HG03159 (cell line): ENCODE results near the gene EGFL8.
"Not testable (repeated sequence)": the region's sequence is repeated elsewhere in the genome, so short reads cannot be mapped to it uniquely, and the experiment has no call there.

Experiments
- ATAC-seq: cut with Tn5 transposase; IDR thresholded peaks from one replicate; pipeline ENCODE4 v1.9.1; 2021; ENCODE audit warnings: mild to moderate bottlenecking, moderate library complexity; ENCODE audit not compliant: unreplicated experiment

Gene EGFL8

DNA sequence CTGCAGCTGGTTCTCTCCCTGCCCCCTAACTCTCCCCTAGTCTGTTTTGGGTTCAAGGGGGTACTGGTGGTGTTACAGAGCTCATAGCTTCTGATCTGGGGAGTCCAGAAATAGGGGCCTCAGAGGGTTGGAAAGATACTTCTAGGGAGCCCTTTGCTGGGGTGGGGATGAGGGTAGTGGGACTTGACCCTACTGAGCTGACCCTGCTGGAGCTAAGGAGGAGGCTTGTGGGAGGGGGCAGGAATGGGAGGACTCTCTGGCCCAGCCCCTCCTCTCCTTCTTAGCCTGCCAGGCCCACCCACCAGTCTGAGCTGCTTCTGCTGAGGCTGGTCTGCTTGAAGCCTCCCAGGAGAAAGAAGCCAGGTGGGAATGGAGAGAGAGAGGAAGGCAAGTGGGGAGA is at the start of gene EGFL8:
Gene EGFL8, plus strand, starts transcription at position 301 of the 400 bp plus-strand sequence. CDS start 1,571 bp downstream, outside the sequence.
- no peak for ATAC-seq

DNA sequence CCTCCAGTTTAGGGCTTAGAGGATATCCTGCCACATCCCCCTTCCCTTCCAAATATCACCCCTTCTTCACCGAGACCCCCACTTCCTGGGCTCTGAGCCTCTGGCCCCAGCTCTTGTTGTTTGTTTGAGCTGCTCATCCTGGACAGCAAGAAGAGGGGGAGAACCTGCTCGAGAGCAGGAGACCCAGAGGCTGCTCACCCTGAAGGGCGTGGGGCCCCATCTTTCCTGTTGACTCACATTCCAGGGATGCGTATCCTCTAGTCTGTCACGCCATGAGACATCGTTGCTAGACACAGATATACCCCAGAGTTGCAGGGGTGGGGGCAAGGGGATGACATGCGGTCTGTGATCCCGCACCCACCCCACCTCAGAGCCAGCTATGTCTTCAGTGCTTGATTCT is 49.6 kb upstream of the EGFL8 start:
- no peak for ATAC-seq

- ATAC-seq, result no peak
Observed at GRCh38 chr6:32115623-32116022, 48.8 kb upstream of the EGFL8 start.

DNA sequence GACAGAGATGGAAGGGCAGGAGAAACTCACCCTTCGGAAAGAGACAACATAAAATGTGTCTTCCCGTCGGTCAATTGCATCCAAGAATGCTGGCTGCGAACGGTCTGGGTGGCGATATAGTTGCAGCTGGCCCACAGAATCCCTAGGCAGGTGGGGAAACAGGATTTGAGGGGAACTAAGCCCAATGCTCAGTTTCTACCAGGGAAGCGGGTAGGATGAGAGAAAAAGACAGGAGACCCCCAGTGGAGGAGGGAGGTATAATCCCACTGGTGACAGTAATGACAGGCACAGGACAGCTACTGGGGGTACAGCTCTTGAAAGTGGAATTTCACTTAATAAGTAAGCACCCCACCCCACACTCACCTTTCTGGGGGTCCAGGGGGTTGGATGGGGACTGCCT is 47.7 kb upstream of the EGFL8 start:
- no peak for ATAC-seq

- no peak for ATAC-seq
Observed at GRCh38 chr6:32117461-32117860, 46.9 kb upstream of the EGFL8 start.

DNA sequence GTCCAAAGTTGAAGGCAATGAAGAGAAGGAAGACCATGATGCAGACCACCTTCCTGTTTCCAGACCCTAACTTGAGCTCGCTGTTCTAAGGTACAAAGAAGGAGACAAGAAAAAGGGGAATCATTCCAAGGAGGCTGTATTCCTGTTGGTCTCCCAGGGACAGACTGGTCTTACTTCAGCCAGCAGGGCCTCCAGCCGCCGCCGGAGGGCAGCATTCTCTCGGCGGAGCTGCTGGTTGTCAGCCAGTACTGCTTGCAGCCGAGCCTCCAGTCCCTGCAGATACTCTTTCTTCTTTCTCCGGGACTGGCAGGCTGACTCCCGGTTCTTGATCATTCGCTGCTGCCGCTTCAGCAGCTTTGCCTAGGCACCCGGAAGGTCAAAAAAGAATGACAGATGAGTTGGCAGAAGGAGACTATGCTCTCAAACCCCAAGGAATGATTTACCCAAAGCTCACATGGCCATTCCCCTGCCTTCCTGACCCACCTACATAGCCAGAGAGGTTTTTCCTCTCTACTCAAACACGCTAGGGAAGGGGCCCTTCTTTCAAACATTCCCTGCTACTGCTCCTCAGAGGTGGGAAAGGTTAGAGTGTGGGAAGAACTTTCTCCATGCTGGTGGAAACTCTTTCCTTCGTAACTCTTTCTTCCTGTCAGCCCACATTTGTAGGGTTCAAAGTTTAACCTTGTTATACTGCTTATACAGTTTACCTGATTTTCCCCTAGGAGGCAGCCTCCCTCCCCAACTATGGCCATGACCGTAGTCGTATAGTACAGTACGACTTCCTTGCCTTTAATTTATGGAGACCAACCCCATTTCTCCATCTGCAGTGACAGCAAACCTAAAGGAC is 45.4 kb upstream of the EGFL8 start:
- no peak for ATAC-seq

DNA sequence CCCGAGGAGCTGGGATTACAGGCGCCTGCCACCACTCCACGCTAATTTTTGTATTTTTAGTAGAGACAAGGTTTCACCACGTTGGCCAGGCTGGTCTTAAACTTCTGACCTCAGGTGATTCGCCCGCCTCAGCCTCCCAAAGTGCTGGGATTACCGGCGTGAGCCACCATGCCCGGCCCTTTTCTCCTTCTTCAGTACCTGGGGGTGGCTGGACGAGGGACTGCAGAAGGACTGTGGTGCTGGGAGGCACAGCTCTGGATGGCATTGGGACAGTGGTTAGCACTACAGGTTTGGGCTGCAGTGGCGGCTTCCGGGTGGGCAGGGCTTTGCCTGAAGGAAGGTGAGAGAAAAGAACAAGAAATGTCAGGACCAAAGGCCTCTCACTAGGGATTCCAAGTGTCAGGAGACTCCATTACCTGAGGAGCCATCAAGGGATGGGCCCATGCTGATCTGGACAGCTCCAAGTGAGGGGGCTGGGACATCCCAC is 43.8 kb upstream of the EGFL8 start:
- no peak for ATAC-seq

DNA sequence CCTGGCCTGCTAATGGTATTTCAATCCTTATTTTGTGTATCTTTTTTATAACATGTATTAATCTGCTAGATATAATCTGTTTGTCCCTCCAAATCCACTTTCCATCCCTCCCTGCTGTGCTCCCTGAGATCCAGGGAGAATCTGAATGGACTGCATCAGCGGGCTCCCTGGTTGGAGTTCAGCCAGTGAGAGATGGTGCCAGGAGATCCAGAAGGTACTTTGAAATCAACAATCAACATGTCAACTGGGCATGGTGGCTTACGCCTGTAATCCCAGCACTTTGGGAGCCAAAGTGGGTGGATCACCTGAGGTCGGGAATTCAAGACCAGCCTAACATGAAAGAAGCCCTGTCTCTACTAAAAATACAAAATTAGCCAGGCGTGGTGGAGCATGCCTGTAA is 40.7 kb upstream of the EGFL8 start:
- no peak for ATAC-seq

DNA sequence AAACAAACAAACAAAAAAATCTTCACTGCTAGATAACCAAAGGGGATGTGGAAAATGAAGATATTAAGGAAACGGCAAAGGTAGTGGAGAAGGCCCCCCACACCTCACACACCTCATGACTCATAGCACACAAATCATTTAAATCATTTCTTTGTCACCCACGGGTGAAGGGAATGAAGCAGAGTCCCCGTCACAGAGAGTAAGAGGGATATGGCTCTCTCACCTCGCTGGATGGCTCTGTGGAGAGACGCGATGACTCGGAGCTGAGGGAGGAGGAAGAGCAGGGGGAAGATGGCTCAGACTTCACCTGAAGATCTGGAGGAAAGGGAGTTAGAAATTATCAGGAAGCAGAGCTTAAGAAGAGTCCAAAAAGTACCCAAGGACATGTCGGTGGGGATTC is 37.5 kb upstream of the EGFL8 start:
- no peak for ATAC-seq

GRCh38 chr6:32127409-32127716 is 37.0 kb upstream of the EGFL8 start:
- ATAC-seq, result no peak

DNA sequence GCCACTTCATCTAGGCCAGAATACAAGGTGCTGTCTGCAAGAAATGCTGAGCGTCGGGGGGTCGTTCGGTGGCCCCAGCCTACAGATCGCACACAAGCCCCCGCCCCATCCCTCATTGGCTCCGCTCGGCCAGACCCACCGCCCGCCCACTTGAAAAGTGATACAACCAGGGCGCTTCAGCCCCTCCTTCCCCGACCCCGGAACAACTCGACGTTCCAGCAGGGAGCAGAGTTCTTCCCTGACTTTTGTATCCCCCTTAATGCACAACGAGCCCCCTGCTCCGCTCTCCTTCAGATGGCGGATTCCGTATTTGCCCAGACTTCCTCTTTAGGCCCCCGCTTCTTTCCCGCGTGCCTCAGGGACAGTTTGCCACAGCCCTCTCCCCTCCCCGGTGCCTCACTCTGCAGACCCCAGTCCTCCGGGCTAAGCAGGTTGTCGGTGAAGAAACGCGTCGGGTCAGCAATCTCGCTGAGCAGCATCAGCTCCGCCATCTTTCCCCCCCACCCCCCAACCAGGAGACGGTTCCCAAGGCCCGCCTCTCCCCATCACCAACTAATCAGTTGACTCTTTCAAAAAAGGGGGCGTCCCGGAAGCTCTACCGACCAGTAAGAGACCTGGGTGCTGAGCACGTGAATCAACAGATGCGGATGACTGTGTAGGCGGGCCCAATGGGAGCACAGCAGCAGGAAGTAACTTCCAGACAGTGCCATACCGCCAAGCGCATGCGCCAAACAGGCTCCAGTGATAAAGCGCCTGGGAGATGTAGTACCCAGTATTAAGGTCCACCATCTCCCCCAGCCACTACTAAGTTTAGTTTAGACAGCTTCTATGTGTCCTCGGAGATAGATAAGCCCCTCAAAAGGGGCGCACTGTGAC is 36.4 kb upstream of the EGFL8 start, which contains the start of gene ATF6B:
Gene ATF6B, minus strand, starts transcription at position 530 of the 876 bp plus-strand sequence. Its CDS starts 39 bp downstream, at position 491.
- ATAC-seq, result peak; percentile 86

GRCh38 chr6:32128751-32129296 is 35.6 kb upstream of the EGFL8 start:
- ATAC-seq, result no peak

- no peak for ATAC-seq
Observed at GRCh38 chr6:32129297-32130088, 34.9 kb upstream of the EGFL8 start.

DNA sequence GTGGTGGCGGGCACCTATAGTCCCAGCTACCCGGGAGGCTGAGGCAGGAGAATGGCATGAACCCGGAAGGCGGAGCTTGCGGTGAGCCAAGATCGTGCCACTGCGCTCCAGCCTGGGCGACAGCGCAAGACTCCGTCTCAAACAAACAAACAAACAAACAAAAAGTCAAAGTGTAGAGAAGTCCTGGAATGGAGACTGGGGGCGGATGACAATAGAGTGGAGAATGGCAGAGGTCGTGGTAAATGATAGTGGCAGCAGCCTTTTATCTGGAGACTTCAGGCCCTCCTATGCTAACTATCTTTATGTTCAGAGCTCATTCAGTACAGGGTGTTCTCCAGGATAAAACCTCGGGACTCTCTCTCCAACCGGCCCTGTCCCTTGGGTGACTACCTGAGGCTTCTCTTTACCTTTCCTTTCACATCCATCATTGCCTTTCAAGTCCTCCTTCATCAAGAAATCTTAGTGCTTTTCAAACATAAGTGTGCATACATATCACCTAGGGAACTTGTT is 32.9 kb upstream of the EGFL8 start:
- ATAC-seq, result no peak

DNA sequence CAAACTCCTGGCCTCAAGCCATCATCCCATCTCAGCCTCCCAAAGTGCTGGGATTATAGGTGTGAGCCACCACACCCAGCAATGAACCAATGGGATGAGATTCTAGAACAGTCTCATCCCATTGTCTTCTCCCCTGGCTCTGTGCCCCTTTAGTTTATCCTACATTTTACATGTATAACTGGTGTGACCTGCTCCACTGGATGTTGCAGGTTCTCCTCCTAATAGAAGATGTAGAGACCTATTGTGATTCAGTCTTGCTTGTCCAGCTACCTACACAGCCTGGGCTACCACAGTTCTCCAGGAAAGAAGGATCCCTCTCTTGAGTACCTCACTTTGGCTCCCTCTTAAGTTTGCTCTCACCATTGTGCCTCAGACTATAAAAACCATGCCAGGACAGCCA is 32.3 kb upstream of the EGFL8 start:
- ATAC-seq, result no peak

DNA sequence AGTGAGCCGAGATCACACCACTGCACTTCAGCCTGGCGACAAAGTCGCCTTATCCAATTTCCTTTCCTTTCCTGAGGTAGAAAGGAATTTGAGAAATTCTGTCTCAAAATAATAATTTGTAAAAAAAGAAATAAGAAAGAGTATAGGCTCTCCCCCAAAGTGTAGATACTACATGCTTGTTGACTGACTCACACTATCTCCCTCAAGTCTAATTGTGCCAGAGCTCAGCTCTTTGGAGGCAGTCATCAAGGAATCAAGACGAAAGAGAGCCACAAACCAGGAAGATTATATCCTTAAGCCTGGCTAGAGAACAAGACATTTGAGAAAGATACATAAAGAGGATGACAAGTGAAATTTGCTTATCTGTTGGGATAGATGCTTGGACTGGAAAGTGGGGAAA is 30.6 kb upstream of the EGFL8 start:
- no peak for ATAC-seq

DNA sequence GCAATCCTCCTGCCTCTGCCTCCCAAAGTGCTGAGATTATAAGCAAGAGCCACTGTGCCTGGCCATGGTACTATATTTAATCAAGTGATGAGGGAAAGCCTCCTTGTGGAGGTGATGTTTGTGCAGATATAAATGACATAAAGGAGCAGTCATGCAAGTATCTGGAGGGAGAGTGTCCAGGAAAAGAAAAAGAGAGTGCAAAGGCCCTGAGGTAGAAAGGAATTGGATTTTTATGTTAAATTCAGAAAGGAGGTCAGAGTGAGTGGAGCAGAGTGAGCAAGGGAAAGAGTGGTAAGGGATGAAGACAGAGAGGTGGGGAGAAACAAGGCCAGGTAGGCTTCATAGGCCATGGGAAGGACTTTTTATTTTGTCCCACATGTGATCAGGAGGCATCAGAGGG is 26.9 kb upstream of the EGFL8 start:
- no peak for ATAC-seq

DNA sequence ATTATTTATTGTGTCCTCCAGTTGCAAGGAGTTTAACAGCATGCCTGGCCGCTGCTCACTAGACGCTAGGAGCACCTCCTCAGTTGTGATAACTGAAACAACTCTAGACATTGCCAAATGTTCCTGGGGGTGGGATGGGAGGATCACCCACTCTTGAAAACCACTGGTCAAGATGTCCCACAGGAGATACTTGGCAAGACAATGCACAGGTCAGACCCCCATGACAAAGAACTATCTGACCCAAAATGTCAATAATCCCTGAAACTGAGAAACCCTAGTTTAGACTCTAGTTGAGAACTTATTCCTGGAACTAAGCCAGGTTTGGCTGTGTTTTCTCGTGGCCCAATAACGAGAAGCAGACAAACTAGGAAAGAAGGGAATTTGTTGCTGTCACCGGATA is 24.8 kb upstream of the EGFL8 start:
- no peak for ATAC-seq

GRCh38 chr6:32140420-32141046 is 23.9 kb upstream of the EGFL8 start:
- ATAC-seq, result no peak

DNA sequence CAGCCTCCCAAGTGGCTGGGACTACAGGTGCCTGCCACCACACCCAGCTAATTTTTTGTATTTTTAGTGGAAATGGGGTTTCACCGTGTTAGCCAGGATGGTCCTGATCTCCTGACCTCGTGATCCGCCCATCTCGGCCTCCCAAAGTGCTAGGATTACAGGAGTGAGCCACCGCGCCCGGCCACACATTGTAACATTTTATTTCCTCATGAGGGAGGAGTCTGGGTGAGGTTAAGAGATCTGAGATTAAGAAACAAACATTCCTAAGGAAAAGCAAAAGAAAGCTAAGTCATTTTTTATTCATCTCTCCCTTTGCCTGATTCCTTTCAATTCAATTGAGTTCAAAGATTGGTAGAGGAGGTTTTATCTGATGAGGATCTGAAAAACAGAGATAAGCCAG is 20.2 kb upstream of the EGFL8 start:
- not testable (repeated sequence) for ATAC-seq
